MCF 10A (cell line): Measurements from ENCODE around the gene TMEM181. TPM values are rescaled to one million over a fixed set of nuclear protein-coding genes. Genes with fewer than 3 reads are reported as not detected.

Experiments used
- BruUV-seq: library from RNA; stranded (reverse); fragments of 400-500 nt; replicated peaks from 2 replicates; lab custom pipeline; 2021; lab: Mats Ljungman, UMichigan
- CTCF ChIA-PET: fragments of 300-600 bp; sonication (Branson Sonifier 250); formaldehyde crosslinking; extraction: SDS; loops from one replicate; lab custom pipeline; 2021; ENCODE audit warnings: antibody characterized with exemption, inconsistent platforms; lab: Yijun Ruan, JAX
- POLR2A ChIA-PET: fragments of 300-600, 350-650 bp; sonication (Branson Sonifier 250); formaldehyde crosslinking; extraction: SDS; loops from one replicate; lab custom pipeline; 2020; ENCODE audit warnings: antibody characterized with exemption, inconsistent platforms; lab: Yijun Ruan, JAX
- DNase-seq: peaks from one replicate; pipeline ENCODE4 v3.0.0-alpha.2; 2018; ENCODE audit not compliant: unreplicated experiment
- H3K27ac Mint-ChIP-seq: one replicate; pipeline ENCODE4 v1.8.0; 2022; ENCODE audit warnings: mild to moderate bottlenecking, low read depth, mixed read lengths; ENCODE audit not compliant: unreplicated experiment
- H3K27me3 Mint-ChIP-seq: one replicate; pipeline ENCODE4 v1.8.0; 2022; ENCODE audit warnings: mixed read lengths; ENCODE audit not compliant: insufficient read depth, unreplicated experiment
- H3K36me3 Mint-ChIP-seq: one replicate; pipeline ENCODE4 v1.8.0; 2022; ENCODE audit warnings: mild to moderate bottlenecking, moderate library complexity, mixed read lengths; ENCODE audit not compliant: insufficient read depth, unreplicated experiment
- H3K4me1 Mint-ChIP-seq: one replicate; pipeline ENCODE4 v1.8.0; 2022; ENCODE audit warnings: mixed read lengths; ENCODE audit not compliant: insufficient read depth, unreplicated experiment
- H3K4me3 Mint-ChIP-seq: one replicate; pipeline ENCODE4 v1.8.0; 2022; ENCODE audit warnings: mild to moderate bottlenecking, moderate library complexity, mixed read lengths; ENCODE audit not compliant: unreplicated experiment
- H3K9me3 Mint-ChIP-seq: one replicate; pipeline ENCODE4 v1.8.0; 2022; ENCODE audit warnings: mixed read lengths; ENCODE audit not compliant: unreplicated experiment
- intact Hi-C: fragments of 100-400 bp; cut with micrococcal nuclease; formaldehyde crosslinking; loops from 2 replicates; pipeline ENCODE4 v1.14.1; 2022
- total RNA-seq: library from RNA; stranded (reverse); gene quantifications from 2 replicates; pipeline ENCODE4 v1.2.3, GENCODE V29; 2022
- TF ChIP-seq, protein P1 (sequence below): fragments of 200-600 bp; IDR thresholded peaks from one replicate; pipeline ENCODE4 v1.8.0; 2022; ENCODE audit warnings: antibody characterized with exemption, mild to moderate bottlenecking; ENCODE audit not compliant: unreplicated experiment

Gene TMEM181
- total RNA-seq, 1 experiment from 2014 or later: 25.3 TPM

DNA sequence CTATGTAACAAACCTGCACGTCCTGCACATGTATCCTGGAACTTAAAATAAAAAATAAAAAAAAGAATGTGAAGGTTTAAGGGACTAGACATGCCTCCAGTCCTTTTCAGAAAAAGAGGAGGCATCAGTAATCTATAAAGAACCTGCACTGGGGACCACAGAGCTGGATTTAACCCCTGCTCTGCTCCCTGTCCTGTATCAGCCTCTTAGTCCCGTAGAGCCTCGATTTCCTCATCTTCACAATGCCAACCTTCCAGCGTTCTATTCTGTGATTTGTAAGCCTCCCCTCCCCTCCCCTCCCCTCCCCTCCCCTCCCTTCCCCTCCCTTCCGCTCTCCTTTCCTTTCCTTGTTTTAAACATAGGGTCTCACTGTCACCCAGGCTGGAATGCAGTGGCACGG, 31.1 kb upstream of the TMEM181 start:
- H3K4me3 Mint-ChIP-seq: no peak overlapping the region
- ChIA-PET CTCF (interaction anchor here (0.7 kb wide), 1 partner anchor 280 kb away, joined by 4 read pairs; no protein-coding TSS in a partner anchor), POLR2A (no interaction called here)
- TF ChIP-seq, protein P1, sequence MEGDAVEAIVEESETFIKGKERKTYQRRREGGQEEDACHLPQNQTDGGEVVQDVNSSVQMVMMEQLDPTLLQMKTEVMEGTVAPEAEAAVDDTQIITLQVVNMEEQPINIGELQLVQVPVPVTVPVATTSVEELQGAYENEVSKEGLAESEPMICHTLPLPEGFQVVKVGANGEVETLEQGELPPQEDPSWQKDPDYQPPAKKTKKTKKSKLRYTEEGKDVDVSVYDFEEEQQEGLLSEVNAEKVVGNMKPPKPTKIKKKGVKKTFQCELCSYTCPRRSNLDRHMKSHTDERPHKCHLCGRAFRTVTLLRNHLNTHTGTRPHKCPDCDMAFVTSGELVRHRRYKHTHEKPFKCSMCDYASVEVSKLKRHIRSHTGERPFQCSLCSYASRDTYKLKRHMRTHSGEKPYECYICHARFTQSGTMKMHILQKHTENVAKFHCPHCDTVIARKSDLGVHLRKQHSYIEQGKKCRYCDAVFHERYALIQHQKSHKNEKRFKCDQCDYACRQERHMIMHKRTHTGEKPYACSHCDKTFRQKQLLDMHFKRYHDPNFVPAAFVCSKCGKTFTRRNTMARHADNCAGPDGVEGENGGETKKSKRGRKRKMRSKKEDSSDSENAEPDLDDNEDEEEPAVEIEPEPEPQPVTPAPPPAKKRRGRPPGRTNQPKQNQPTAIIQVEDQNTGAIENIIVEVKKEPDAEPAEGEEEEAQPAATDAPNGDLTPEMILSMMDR: no peak
- no TSS peak for BruUV-seq
- H3K4me1 Mint-ChIP-seq: no peaks in the 10 kb centered on the region
- H3K36me3 Mint-ChIP-seq: peaks cover 5% of the 10 kb centered on the region
- intact Hi-C loops: no loop called here
- H3K27ac Mint-ChIP-seq: no peak overlapping the region
- peaks cover 16% of the 10 kb centered on the region for H3K9me3 Mint-ChIP-seq
- H3K27me3 Mint-ChIP-seq: no peaks in the 10 kb centered on the region
- no peak for DNase-seq

DNA sequence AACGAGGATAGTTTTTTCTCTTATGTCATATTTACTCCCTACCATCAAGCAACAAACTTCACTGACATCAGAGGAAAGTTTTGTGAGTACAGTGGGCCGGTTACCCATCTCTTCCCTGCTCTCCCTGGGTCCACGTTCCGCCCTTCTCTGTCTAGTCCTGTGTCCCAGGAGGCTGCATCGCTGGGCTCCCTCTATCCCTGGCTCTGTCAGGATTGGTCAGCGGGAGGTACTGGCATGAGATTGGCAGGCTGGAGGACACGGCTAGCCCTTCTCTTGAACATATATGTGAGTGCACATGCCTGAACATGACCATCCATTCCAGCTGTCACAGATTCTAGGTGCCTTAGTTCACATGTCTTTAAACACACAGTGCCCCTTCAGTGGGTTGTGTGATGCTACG, 30.3 kb upstream of the TMEM181 start:
- H3K4me3 Mint-ChIP-seq: no peak overlapping the region
- H3K36me3 Mint-ChIP-seq: peaks cover 5% of the 10 kb centered on the region
- peaks cover 16% of the 10 kb centered on the region for H3K9me3 Mint-ChIP-seq
- ChIA-PET CTCF (interaction anchor here (0.7 to 0.8 kb wide), 2 partner anchors 11 to 315 kb away, joined by 3 to 5 read pairs; no protein-coding TSS in a partner anchor), POLR2A (no interaction called here)
- TF ChIP-seq, protein P1: no peak
- intact Hi-C loops: no loop called here
- no peaks in the 10 kb centered on the region for H3K4me1 Mint-ChIP-seq
- H3K27me3 Mint-ChIP-seq: no peaks in the 10 kb centered on the region
- DNase-seq: no peak
- BruUV-seq: no TSS peak
- H3K27ac Mint-ChIP-seq: no peak overlapping the region

DNA sequence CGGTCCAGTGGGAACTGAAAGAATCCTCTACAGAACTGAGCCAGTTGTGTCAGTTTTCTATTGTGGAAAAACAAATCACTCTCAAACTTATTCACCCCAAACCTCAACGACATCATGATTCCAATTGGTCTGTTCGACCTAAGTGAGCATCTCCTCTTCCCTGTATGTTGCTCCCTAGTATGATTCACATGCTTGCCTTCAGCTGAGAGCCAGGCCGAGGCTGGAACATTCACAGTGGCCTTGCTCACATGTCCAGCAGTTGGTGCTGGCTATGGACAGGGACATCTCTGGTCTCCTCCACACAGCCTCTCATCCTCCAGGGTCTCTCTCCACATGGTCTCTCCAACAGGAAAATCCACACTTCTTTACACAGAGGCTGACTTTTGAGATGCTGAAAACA, 28.3 kb upstream of the TMEM181 start:
- no peak overlapping the region for H3K4me3 Mint-ChIP-seq
- no peak for DNase-seq
- peaks cover 12% of the 10 kb centered on the region for H3K9me3 Mint-ChIP-seq
- peaks cover 11% of the 10 kb centered on the region for H3K27me3 Mint-ChIP-seq
- intact Hi-C loops: no loop called here
- ChIA-PET POLR2A (no interaction called here), CTCF (interaction anchor here (0.6 kb wide), 1 partner anchor 136 kb away, joined by 4 read pairs; no protein-coding TSS in a partner anchor)
- no TSS peak for BruUV-seq
- TF ChIP-seq, protein P1: no peak
- no peaks in the 10 kb centered on the region for H3K4me1 Mint-ChIP-seq
- no peak overlapping the region for H3K27ac Mint-ChIP-seq
- peaks cover 10% of the 10 kb centered on the region for H3K36me3 Mint-ChIP-seq

DNA sequence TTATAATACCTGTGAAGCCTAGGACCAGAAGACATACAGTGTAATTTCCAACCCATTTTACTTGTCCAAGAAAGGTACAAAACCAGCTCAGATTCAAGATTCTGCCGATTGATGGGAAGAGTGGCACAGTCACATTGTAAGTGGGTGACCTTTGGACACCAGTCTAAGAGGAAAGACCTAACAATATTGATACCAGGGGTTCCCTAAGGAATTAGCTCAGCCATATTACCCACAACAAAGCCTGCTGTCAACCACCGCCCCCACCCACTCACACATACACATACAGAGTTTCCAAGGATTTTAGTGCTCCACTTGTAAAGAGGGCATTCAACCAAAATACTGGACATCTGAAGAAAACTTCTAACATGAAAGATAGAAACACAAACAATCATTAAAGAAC, 27.9 kb upstream of the TMEM181 start:
- Mint-ChIP-seq H3K27ac (no peak overlapping the region), H3K27me3 (peaks cover 11% of the 10 kb centered on the region), H3K36me3 (peaks cover 7% of the 10 kb centered on the region), H3K4me3 (no peak overlapping the region), H3K4me1 (no peaks in the 10 kb centered on the region), H3K9me3 (peaks cover 8% of the 10 kb centered on the region)
- TF ChIP-seq, protein P1: no peak
- POLR2A ChIA-PET: no interaction called here
- DNase-seq: no peak
- intact Hi-C loops: no loop called here
- CTCF ChIA-PET: no interaction called here
- BruUV-seq: no TSS peak
